ENCODE results near the gene FAM200C. TPM values are rescaled to one million over a fixed set of nuclear protein-coding genes. Genes with fewer than 3 reads are reported as not detected.
"Not testable (repeated sequence)": the region's sequence is repeated elsewhere in the genome, so short reads cannot be mapped to it uniquely, and the experiment has no call there.

FAM200C gene
- total RNA-seq, 1 donor from 2014 or later, result 1.1 TPM

DNA sequence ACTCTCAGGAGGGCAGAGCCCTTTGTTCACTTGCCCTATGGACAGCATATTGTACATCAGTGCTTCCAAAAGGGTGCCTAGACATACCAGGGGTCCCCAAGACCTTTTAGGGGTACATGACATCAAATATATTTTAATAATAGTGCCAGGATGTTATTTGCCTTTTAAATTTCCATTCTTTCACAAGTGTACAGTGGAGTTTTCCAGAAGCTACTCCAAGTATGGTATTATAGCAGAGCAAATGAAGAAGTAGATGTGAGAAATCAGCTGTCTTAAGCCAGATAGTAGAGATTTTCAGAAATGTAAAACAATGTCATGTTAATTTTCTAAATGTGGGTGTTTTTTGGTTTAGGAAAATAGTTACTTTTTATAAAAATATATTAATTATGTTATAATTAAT, 37.4 kb upstream of the FAM200C start:
- H3K27me3 ChIP-seq (ENCODE audit: control insufficient read depth, insufficient read depth, low read length), result no peaks in the 10 kb centered on the region
- H3K4me3 ChIP-seq (ENCODE audit: low read depth, low read length), result no peak overlapping the region
- FAIRE-seq, result no peak
- DNase-seq (ENCODE audit: low read depth), result no peak
- TF ChIP-seq, protein P1, sequence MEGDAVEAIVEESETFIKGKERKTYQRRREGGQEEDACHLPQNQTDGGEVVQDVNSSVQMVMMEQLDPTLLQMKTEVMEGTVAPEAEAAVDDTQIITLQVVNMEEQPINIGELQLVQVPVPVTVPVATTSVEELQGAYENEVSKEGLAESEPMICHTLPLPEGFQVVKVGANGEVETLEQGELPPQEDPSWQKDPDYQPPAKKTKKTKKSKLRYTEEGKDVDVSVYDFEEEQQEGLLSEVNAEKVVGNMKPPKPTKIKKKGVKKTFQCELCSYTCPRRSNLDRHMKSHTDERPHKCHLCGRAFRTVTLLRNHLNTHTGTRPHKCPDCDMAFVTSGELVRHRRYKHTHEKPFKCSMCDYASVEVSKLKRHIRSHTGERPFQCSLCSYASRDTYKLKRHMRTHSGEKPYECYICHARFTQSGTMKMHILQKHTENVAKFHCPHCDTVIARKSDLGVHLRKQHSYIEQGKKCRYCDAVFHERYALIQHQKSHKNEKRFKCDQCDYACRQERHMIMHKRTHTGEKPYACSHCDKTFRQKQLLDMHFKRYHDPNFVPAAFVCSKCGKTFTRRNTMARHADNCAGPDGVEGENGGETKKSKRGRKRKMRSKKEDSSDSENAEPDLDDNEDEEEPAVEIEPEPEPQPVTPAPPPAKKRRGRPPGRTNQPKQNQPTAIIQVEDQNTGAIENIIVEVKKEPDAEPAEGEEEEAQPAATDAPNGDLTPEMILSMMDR (IDR thresholded peaks at IDR 0.05; ENCODE audit: insufficient read depth, low read length, severe bottlenecking), result no peak
- no peaks in the 10 kb centered on the region for H3K36me3 ChIP-seq (ENCODE audit: control insufficient read depth, insufficient read depth, low read length)

DNA sequence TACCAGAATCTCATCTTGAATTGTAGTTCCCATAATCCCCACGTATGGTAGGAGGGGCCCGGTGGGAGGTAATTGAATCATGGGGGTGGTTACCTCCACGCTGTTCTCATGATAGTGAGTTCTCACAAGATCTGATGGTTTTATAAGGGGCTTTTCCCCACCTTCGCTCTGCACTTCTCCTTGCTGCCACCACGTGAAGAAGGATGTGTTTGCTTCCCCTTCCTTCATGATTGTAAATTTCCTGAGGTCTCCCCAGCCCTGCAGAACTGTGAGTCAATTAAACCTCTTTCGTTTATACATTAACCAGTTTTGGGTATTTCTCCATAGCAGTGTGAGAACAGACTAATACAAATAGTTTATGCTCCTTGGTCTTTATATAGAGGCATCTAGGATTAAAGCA, 36.8 kb upstream of the FAM200C start:
- not testable (repeated sequence) for FAIRE-seq; DNase-seq (ENCODE audit: low read depth); H3K36me3 ChIP-seq (ENCODE audit: control insufficient read depth, insufficient read depth, low read length); H3K4me3 ChIP-seq (ENCODE audit: low read depth, low read length); H3K27me3 ChIP-seq (ENCODE audit: control insufficient read depth, insufficient read depth, low read length)

DNA sequence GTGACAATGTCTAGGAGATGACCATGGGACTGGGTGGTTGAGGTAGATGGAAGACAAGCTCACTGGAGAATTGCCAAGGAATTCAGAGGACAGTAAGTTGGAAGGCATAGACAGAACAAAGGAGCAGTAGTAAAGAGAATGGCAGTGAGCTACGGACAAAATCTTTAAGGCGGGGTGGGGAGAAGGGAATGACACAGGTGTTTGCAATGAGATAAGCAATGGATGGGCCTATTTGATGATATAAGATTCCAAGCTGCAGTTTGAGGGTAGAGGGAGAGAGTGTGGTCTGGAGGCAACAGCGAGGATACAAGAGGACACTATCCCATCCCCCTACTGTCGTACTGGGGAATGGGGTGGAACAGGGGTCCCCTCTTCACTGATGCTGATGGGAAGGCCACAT, 36.2 kb upstream of the FAM200C start:
- DNase-seq (ENCODE audit: low read depth) (no peak), FAIRE-seq (no peak)
- Histone ChIP-seq H3K36me3 (ENCODE audit: control insufficient read depth, insufficient read depth, low read length) (no peaks in the 10 kb centered on the region), H3K4me3 (ENCODE audit: low read depth, low read length) (no peak overlapping the region), H3K27me3 (ENCODE audit: control insufficient read depth, insufficient read depth, low read length) (no peaks in the 10 kb centered on the region)
- TF ChIP-seq, protein P1 (IDR thresholded peaks at IDR 0.05; ENCODE audit: insufficient read depth, low read length, severe bottlenecking), result no peak

DNA sequence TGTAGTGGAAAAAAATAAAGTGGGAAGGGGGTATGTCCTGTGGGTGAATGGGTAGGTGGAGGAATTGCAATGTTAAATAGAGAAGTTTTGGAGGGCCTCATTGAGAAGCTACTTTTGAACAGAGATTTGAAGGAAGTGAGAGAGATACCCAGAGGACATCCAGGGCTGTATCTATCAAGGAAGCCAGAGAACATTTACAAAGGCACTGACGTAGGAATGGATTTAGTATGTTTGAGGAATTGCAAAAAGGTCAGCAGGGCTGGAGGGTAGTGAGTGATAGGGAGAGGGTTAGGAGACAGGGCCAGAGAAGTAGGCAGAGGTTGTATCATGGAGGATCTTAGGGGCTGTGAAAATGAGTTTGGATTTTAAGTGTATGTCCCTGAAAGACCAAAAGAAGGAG, 35.7 kb upstream of the FAM200C start:
- no peak overlapping the region for H3K4me3 ChIP-seq (ENCODE audit: low read depth, low read length)
- DNase-seq (ENCODE audit: low read depth), result no peak
- FAIRE-seq, result no peak
- H3K27me3 ChIP-seq (ENCODE audit: control insufficient read depth, insufficient read depth, low read length), result no peaks in the 10 kb centered on the region
- TF ChIP-seq, protein P1 (IDR thresholded peaks at IDR 0.05; ENCODE audit: insufficient read depth, low read length, severe bottlenecking), result no peak
- H3K36me3 ChIP-seq (ENCODE audit: control insufficient read depth, insufficient read depth, low read length), result no peaks in the 10 kb centered on the region

DNA sequence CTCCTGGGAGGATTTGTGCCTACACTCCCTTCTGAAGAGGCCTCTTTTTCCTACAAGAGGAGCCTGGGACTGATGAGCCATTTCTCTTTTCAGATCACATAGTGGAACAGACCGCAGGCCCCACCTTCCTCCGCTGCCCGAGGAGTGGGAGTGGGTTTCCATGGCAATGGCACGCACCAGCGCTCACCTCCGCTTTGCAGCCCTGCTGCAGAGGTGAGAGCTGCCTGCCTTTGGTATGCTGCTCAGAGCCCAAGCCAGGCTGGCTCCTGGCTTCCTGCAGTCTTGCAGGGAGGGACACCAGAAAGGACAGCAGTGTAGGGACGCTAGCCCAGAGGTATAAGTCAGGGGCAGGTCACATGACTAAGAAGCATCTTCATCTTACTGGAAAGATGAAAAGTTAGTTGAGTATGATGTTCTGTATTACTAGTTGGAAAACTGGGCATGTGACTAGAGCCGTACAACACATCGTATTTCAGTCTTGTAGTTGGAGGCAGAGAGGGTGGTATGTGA, 34.2 kb upstream of the FAM200C start:
- Histone ChIP-seq H3K4me3 (ENCODE audit: low read depth, low read length) (no peak overlapping the region), H3K27me3 (ENCODE audit: control insufficient read depth, insufficient read depth, low read length) (no peaks in the 10 kb centered on the region), H3K36me3 (ENCODE audit: control insufficient read depth, insufficient read depth, low read length) (no peaks in the 10 kb centered on the region)
- DNase-seq (ENCODE audit: low read depth) (peak; percentile 81), FAIRE-seq (no peak)
- TF ChIP-seq, protein P1 (IDR thresholded peaks at IDR 0.05; ENCODE audit: insufficient read depth, low read length, severe bottlenecking), result no peak

DNA sequence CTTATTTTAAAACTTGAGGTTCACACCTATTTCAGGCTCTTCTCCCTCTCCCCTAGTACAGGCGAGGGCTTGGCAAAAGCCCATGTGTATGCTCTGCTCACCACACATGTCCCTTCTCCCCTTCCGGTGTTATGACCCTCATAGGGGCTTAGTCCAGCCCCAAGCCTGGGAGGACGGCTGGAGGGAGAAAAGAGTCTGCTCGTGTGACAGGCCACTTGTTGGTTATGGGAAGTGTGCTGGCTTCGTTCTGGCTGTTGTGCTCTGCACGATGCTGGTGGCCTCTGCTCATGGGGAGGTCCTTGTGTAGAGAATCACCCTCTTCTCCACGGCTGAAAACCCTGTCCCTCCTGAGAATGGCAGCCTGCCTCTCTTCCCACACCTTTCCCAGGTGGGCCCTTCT, 32.9 kb upstream of the FAM200C start:
- H3K27me3 ChIP-seq (ENCODE audit: control insufficient read depth, insufficient read depth, low read length), result no peaks in the 10 kb centered on the region
- H3K4me3 ChIP-seq (ENCODE audit: low read depth, low read length), result no peak overlapping the region
- TF ChIP-seq, protein P1 (IDR thresholded peaks at IDR 0.05; ENCODE audit: insufficient read depth, low read length, severe bottlenecking), result no peak
- FAIRE-seq (no peak), DNase-seq (ENCODE audit: low read depth) (no peak)
- H3K36me3 ChIP-seq (ENCODE audit: control insufficient read depth, insufficient read depth, low read length), result no peaks in the 10 kb centered on the region

Data from bronchial epithelial cell (primary cell).